Small intestine (tissue), 7 donors: ENCODE measurements around the gene EIF3F. TPM values are rescaled to one million over a fixed set of nuclear protein-coding genes. Genes with fewer than 3 reads are reported as not detected.

ENCODE experiments used
- DNase-seq, 2 donors: peaks; one replicate each; pipeline versions ENCODE4 v3.0.0 to v3.0.0-alpha.2; 2013
- FAIRE-seq: peaks from 2 replicates; lab custom pipeline; 2012; peaks lifted over from hg19 to GRCh38; lab: Jason Lieb, UNC
- H3K27ac ChIP-seq, 3 donors: one replicate each; pipeline ENCODE4 v1.5.1; 2013; ENCODE audit warnings: low read length in 2 of 3, mild to moderate bottlenecking in 2 of 3, control low read depth in 1 of 3, inconsistent platforms in 1 of 3, low read depth in 1 of 3, moderate library complexity in 1 of 3
- H3K27me3 ChIP-seq, 3 donors: one replicate each; pipeline ENCODE4 v1.6.1; 2013; ENCODE audit warnings: low read length in 3 of 3, inconsistent platforms in 1 of 3; ENCODE audit not compliant: control insufficient read depth in 3 of 3, insufficient read depth in 3 of 3
- H3K36me3 ChIP-seq, 3 donors: one replicate each; pipeline ENCODE4 v1.6.1; 2013; ENCODE audit warnings: low read length in 3 of 3, inconsistent platforms in 1 of 3, low read depth in 1 of 3, mild to moderate bottlenecking in 1 of 3, moderate library complexity in 1 of 3; ENCODE audit not compliant: control insufficient read depth in 3 of 3, insufficient read depth in 2 of 3
- H3K4me1 ChIP-seq, 3 donors: one replicate each; pipeline ENCODE4 v1.6.1; 2013; ENCODE audit warnings: low read length in 2 of 3, inconsistent platforms in 1 of 3, low read depth in 1 of 3, mild to moderate bottlenecking in 1 of 3, moderate library complexity in 1 of 3; ENCODE audit not compliant: control insufficient read depth in 3 of 3, insufficient read depth in 2 of 3
- H3K4me3 ChIP-seq, 3 donors: one replicate each; pipeline ENCODE4 v1.5.1; 2013; ENCODE audit warnings: low read length in 3 of 3, control low read depth in 1 of 3, inconsistent platforms in 1 of 3, low read depth in 1 of 3, mild to moderate bottlenecking in 1 of 3, moderate library complexity in 1 of 3
- H3K9me3 ChIP-seq, 2 donors: one replicate each; pipeline ENCODE4 v1.6.1; 2013; ENCODE audit warnings: low read depth in 1 of 2, low read length in 1 of 2; ENCODE audit not compliant: control insufficient read depth in 2 of 2, insufficient read depth in 1 of 2
- WGBS, 3 donors: extraction: QIAGEN DNeasy Blood & Tissue Kit; methylation state at CpG; one replicate each; pipeline ENCODE4 v1.1.7; 2013; 5-methylcytosine and 5-hydroxymethylcytosine counted together
- polyA plus RNA-seq, 4 donors: library from polyadenylated mRNA; stranded (reverse) in 3 of 4; unstranded in 1 of 4; fragments of 200-250 nt in 3 of 4; fragments of 120-200 nt in 1 of 4; gene quantifications; one replicate each; pipeline versions ENCODE4 v1.2.1 to v1.2.3, GENCODE V29; 2013
- donor health status: healthy with polysubstance abuse.
- donor health status: control.
- donor health status: control.
- donor health status: Bipolar disorder and iron deficiency.
- donor health status: healthy.

The EIF3F gene
- polyA plus RNA-seq, 4 donors = 371 to 530 (median 444) TPM

DNA sequence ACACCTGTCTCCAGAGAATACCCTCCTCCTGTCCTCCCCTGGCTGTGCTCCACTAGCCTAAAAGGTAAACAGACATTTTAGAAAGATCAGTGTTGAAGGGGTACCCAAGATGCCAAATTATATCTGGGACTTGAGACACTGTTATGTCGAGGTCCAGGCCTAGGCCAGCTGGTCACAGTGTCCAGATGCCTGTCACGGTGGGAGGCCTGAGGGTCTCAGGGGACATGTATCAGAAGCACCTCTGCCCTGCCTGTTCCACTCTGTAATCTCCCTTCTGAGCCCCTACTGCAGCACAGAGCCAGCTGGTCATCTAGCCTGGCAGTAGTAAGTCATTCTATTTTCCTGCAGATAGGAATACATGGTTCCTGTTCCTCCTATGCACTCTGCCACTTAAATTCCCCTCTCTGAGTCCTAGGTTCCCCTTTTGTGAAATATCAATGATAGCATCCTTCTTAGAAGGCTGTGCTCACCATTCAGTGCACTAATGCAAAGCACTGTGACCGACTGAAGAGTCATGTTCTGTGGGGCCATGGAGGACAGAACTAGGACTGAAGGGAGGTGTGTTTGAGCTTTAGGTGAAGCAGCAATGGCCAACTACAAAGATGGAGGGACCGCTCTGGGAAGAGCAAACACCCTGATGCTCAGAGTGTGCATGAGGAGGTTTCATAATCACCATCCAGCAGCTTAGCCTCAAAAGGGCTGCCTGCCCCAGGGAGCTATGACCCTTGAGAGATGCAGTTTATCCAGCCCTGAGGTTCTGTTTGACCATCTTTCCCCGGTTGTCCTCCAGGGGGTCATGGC is 49.1 kb downstream of the EIF3F start:
- Histone ChIP-seq H3K4me3 (no peak overlapping the region), H3K9me3 (no peaks in the 10 kb centered on the region), H3K36me3 (no peaks in the 10 kb centered on the region), H3K4me1 (peaks cover 0 to 19% (median 5%) of the 10 kb centered on the region in 3 donors), H3K27ac (no peak overlapping the region), H3K27me3 (peaks cover 0 to 2% (median 0%) of the 10 kb centered on the region in 3 donors)
- FAIRE-seq (no peak), DNase-seq (no peak)
- whole genome bisulfite sequencing, 3 donors = 76 to 87% (median 79%) methylated on average over 5 of the region's 5 CpGs

GRCh38 chr11:8036986-8037385 is 49.8 kb downstream of the EIF3F start:
- no peaks in the 10 kb centered on the region for H3K9me3 ChIP-seq
- DNase-seq (no peak), FAIRE-seq (no peak)
- no peaks in the 10 kb centered on the region for H3K36me3 ChIP-seq
- no peak overlapping the region for H3K4me3 ChIP-seq
- peaks cover 0 to 19% (median 5%) of the 10 kb centered on the region in 3 donors for H3K4me1 ChIP-seq
- WGBS, 3 donors = 78 to 93% (median 88%) methylated on average over 5 of the region's 5 CpGs
- peaks cover 0 to 2% (median 0%) of the 10 kb centered on the region in 3 donors for H3K27me3 ChIP-seq
- no peak overlapping the region for H3K27ac ChIP-seq

- no peaks in the 10 kb centered on the region for H3K9me3 ChIP-seq
- 66 to 74% (median 71%) methylated on average over 8 of the region's 8 CpGs for WGBS, 3 donors
- no peaks in the 10 kb centered on the region for H3K36me3 ChIP-seq
- H3K27ac ChIP-seq = no peak overlapping the region
- DNase-seq (no peak), FAIRE-seq (no peak)
- H3K4me1 ChIP-seq = peaks cover 0 to 13% (median 5%) of the 10 kb centered on the region in 3 donors
- H3K27me3 ChIP-seq = no peaks in the 10 kb centered on the region
- H3K4me3 ChIP-seq = no peak overlapping the region
Measured at GRCh38 chr11:8038393-8038792, 51.3 kb downstream of the EIF3F start.

GRCh38 chr11:8038811-8039529 is 51.8 kb downstream of the EIF3F start:
- Histone ChIP-seq H3K4me3 (no peak overlapping the region), H3K4me1 (peaks cover 0 to 7% (median 5%) of the 10 kb centered on the region in 3 donors), H3K27me3 (no peaks in the 10 kb centered on the region), H3K27ac (no peak overlapping the region), H3K9me3 (no peaks in the 10 kb centered on the region), H3K36me3 (no peaks in the 10 kb centered on the region)
- FAIRE-seq = no peak
- no peak for DNase-seq
- 80 to 84% (median 82%) methylated on average over 12 of the region's 12 CpGs for WGBS, 3 donors

DNA sequence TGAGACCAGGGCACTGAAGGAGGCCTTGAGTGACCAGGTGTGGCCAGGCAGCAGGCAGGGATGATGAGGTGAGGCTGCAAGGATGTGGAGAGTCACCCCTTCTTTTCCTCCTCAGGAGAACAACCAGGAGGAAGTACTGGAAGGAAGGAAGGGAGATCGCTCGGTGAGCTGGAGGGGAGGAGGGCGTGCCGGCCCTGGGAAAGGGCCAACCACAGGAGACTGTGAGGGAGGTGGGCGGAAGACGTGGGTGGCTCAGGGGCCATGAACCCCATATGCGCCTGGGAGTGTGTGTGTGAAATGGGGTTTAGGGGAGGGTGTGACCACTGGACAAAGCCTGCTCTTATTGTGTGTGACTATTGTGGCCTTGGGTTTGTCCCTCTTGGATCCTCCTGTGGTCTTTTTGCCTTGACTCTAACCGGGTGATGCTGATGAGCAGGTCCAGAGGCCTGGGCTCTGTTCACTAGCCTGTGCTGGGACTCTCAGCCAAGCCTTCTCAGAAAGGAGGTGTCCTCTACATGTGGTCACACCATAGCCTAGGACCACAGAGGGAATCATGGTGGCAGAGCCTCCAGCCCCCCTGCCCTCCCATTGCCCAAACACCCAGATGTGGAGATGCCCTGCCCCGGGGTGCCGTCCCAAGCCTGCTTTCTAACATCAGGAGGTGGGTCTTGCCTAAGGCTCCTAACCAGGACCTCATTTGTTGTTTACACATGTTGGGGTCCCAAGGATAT is 52.6 kb downstream of the EIF3F start:
- Histone ChIP-seq H3K27ac (no peak overlapping the region), H3K4me3 (no peak overlapping the region), H3K27me3 (no peaks in the 10 kb centered on the region), H3K4me1 (peaks cover 0 to 5% (median under 1%) of the 10 kb centered on the region in 3 donors), H3K36me3 (no peaks in the 10 kb centered on the region), H3K9me3 (no peaks in the 10 kb centered on the region)
- FAIRE-seq (no peak), DNase-seq (no peak)
- WGBS, 3 donors = 74 to 79% (median 76%) methylated on average over 10 of the region's 10 CpGs

DNA sequence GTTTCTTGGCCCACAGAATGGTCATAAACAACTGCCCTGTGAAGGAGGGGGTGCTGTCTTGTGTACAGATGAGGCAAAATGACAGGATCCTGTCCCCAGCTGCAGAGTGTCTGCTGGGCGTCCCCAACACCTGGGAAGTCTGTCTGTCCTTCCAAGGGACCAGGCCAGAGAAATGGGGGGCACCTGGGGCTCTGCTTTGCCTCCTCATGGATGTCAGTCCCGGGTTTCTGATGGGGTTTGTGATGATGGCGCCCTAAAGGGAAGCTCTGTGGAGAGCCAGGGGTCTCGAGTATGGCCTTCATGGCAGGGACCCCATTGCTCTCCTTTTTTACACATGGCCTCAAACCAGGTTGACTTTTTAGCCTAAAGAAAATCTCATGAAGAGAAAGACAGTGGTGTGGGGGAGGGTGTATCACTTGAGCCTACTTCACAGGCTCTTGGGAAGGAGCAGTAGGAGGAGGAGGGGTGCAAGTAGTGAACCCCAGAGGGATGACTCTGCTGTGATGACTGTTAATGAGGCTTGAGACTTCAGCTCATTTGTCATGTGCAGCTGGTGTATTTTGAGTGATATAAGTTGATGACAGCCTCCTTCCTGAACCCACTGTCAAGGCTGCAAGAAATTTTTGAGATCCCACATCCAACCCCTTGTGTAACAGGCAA is 53.3 kb downstream of the EIF3F start:
- Histone ChIP-seq H3K36me3 (no peaks in the 10 kb centered on the region), H3K4me3 (no peak overlapping the region), H3K4me1 (peaks cover 0 to 2% (median 0%) of the 10 kb centered on the region in 3 donors), H3K27me3 (no peaks in the 10 kb centered on the region), H3K9me3 (no peaks in the 10 kb centered on the region), H3K27ac (no peak overlapping the region)
- no peak for FAIRE-seq
- no peak for DNase-seq
- 64 to 82% (median 66%) methylated on average over 4 of the region's 4 CpGs for WGBS, 3 donors

DNA sequence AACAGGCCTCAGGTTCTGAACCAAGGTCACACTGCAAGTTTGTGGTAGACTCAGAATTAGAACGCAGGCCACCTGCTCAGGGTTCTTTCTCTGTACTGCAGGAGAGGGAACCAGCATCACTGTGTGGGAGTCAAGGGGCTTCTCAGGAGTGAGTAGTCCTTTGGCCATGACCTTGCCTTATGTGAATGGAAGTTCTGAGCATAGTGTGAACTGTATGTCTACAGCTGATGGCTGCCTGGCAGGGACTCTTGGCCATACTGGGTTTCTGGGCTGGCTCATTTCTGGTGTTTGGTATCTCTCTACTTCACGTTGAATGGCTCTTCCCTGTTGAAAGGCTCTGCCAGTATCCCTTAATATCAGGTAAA is 53.8 kb downstream of the EIF3F start:
- no peaks in the 10 kb centered on the region for H3K9me3 ChIP-seq
- no peaks in the 10 kb centered on the region for H3K27me3 ChIP-seq
- H3K4me3 ChIP-seq = no peak overlapping the region
- FAIRE-seq (no peak), DNase-seq (no peak)
- no peak overlapping the region for H3K27ac ChIP-seq
- H3K4me1 ChIP-seq = no peaks in the 10 kb centered on the region
- 73 to 94% (median 92%) methylated on average over 2 of the region's 2 CpGs for WGBS, 3 donors
- H3K36me3 ChIP-seq = no peaks in the 10 kb centered on the region

- H3K4me3 ChIP-seq = no peak overlapping the region
- H3K9me3 ChIP-seq = no peaks in the 10 kb centered on the region
- 89 to 91% (median 91%) methylated on average over 4 of the region's 4 CpGs for WGBS, 3 donors
- no peak for DNase-seq
- no peaks in the 10 kb centered on the region for H3K4me1 ChIP-seq
- H3K27ac ChIP-seq = no peak overlapping the region
- H3K36me3 ChIP-seq = no peaks in the 10 kb centered on the region
- H3K27me3 ChIP-seq = no peaks in the 10 kb centered on the region
- FAIRE-seq = no peak
Measured at GRCh38 chr11:8041576-8041975, 54.4 kb downstream of the EIF3F start.
